GM21528 (cell line): Measurements from ENCODE around the gene ARHGEF4.

Experiments
- ATAC-seq: cut with Tn5 transposase; IDR thresholded peaks from one replicate; pipeline ENCODE4 v1.9.1; 2021; ENCODE audit warnings: mild to moderate bottlenecking, moderate library complexity; ENCODE audit not compliant: unreplicated experiment, low FRiP score

The ARHGEF4 gene

DNA sequence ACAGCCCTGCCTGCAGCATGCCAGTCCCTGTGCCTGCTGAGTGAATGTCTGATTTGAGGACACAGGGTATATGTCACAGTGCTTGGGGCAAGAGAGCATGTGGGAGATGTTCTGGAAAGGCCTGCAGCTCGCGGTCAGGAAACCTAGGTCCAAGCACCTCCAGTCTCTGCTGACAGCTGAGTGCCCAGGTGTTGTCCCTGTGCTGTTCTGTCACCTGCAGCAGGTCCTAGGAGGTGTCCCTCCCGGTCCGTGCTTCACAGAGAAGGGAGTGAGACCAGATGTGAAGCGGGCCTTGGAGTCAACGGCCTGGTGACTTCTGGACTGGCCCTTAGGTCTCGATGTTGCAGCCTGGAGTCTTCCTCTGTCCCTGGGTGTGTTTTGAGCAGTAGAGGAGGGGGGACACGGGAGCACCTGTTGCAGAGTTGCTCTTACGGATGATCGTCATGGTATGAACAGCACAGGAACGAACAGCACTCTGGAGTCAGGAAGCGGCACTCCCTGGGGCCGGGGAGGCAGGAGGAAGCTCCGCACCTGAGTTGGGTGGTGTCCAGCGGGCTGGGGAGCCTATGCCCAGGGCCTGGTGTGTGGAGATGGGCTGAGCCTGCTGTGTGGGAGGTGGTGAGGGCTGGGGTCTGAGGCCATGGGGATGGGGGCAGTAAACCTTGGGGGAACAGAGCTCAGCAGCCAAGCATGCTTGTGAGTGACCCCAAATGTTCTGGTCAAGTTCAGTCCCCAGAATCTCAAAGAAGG lies 21.6 kb upstream of the ARHGEF4 start:
- no peak for ATAC-seq

DNA sequence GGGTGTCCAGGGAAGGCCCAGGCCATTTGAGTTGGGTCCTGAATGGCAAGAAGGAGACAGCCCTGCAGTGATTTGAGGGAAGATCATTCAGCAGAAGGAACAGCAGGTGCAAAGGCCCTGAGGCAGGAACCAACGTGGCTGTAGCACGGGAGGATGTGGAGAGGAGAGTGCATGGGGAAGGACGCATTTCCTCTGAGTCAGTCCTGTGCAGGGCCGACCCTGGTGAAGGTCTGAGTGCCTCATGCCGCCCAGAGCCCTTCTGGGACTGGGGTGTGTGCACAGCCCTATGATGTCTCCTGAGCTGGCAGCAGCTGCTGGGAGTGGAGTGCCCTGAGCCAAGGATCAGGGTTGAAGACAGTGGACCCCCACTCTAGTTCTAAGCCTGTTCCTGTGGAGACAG lies 17.9 kb upstream of the ARHGEF4 start:
- ATAC-seq = no peak

- ATAC-seq = no peak
These were observed 17.5 kb upstream of the ARHGEF4 start for GRCh38 chr2:130819226-130819607.

DNA sequence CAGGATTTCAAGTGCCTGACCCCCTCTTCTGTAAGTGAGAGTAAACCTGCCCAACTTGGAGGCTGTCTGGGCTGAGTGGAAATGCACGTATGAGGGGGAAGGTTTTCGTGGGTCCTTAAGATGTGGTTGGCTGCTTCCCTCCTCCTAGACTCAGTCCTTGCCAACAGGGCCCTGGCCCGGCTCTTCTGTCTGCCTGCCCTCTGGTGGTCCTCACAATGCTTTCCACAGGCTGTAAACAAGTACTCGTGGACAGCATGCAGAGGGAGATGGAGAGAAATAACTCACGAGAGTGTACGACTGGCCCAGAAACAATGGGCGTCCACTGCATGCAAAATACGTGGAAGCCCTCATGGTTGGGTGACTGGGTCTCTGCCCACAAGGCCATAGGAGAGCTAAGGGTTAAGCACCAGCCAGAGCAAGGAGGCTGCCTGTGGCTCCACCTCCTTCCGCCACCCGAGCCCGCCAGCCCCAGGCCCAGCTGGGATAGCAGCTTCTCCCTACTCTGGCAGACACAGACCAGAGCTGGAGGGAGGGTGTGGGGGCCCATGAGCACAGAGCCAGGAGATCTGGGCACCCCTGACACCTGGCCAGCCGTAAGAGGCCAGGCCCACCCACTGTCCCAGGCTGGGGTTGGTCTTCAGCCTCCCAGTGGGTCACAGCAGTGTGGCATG lies 17.0 kb upstream of the ARHGEF4 start:
- no peak for ATAC-seq

- ATAC-seq = no peak
These were observed 16.3 kb upstream of the ARHGEF4 start for GRCh38 chr2:130820279-130820861.

DNA sequence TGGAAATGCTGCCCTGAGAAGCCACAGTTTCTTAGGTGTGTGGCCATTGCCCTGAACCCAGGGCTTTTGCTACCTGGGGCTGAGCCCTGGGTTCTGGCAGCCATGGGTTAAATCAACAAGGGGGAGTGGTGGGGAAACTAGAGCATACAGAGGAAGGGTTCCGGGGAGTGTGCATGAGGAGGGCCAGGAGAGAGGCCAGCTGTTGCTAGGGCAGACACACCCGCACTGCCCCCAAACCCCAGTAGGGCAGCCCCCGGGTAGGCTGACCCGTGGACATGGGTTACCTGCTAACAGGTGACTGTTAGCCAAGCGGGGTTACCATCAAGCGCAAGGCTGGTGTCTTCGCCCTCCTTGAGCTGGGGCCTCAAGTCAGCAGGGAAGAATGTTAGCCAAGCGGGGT lies 14.8 kb upstream of the ARHGEF4 start:
- no peak for ATAC-seq

GRCh38 chr2:130822766-130823165 lies 13.9 kb upstream of the ARHGEF4 start:
- ATAC-seq = no peak

- no peak for ATAC-seq
These were observed 13.4 kb upstream of the ARHGEF4 start for GRCh38 chr2:130823171-130823885.

- ATAC-seq = peak; percentile 51
These were observed 12.7 kb upstream of the ARHGEF4 start for GRCh38 chr2:130823886-130824491.

GRCh38 chr2:130824492-130825061 lies 12.1 kb upstream of the ARHGEF4 start:
- peak; percentile 82 for ATAC-seq

- no peak for ATAC-seq
These were observed 11.3 kb upstream of the ARHGEF4 start for GRCh38 chr2:130825231-130825965.

GRCh38 chr2:130825966-130826253 lies 10.8 kb upstream of the ARHGEF4 start:
- no peak for ATAC-seq

DNA sequence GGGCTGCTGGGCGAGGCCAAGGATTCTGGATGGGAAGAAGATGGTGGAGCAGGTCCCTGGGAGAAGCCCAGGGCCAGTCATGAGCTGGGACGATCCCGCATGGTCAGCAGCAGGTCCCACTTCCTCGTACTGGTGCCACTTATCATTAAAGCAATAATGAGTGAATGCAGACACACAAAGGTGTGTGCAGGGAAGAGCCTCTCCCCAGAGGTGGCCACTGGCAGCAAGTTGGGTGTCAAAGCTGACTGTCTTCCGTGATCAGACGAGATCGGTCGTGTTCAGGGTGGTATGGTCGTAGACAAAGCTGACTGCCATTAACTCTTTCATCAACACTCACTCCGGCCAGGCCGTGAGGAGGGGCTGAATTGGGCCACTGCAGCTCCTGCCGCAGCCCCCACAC lies 10.3 kb upstream of the ARHGEF4 start:
- no peak for ATAC-seq

GRCh38 chr2:130826821-130827501 lies 9.8 kb upstream of the ARHGEF4 start:
- no peak for ATAC-seq

- ATAC-seq = no peak
These were observed 9.0 kb upstream of the ARHGEF4 start for GRCh38 chr2:130827502-130828251.

- no peak for ATAC-seq
These were observed 8.3 kb upstream of the ARHGEF4 start for GRCh38 chr2:130828461-130828860.

DNA sequence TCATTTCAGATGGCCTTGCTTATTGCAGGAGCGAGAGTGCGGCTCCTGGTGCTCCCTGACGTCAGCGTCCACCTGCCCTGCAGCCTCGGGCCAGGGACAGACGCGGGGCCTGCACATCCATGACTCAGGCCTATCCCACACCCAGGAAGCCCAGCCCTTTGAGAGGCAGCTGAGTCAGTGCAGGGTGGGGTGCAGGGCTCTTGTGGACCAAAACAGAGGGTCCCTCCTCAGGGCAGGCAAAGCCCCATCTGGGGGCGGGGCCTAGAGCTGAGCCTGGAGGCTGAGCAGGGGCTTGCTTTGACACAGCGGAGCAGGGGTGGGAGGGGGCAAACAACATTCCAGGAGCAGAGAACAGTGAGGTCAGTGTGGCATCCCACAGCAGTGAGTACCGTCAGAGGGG lies 7.7 kb upstream of the ARHGEF4 start:
- ATAC-seq = no peak

GRCh38 chr2:130830538-130830937 lies 6.2 kb upstream of the ARHGEF4 start:
- no peak for ATAC-seq

DNA sequence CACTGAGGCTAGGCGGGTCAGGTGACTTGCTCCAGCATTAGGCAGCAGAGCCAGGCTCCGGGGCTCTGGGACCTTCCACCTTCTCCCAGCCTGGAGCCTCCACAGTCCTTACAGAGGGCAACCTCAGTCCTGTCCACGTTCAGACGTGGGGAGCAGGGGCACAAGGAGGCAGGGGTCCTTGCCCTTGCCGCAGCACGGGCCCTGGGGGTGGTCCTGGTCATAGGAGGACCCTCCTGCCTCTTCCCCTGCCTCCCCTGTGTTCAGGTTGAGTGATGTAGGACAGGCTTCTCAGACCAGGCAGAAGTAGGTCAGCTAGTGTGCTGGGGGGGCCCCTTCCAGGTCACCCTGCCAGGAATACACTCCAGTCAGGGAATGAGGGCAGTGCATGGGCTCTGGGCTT lies 5.4 kb upstream of the ARHGEF4 start:
- no peak for ATAC-seq
